Trophoblast cell (in vitro differentiated cells and primary cell): Measurements from ENCODE around the gene DAAM1.

Experiments
- DNase-seq, 2 donors: peaks; one replicate each; pipeline ENCODE4 v3.0.0-alpha.2; 2016
- H2AFZ ChIP-seq: 2 replicates; pipeline ENCODE4 v1.6.1; 2013; ENCODE audit warnings: low read length, moderate library complexity, mild to moderate bottlenecking; ENCODE audit not compliant: insufficient read depth, poor library complexity
- H2AK5ac ChIP-seq: 2 replicates; pipeline ENCODE4 v1.6.1; 2013; ENCODE audit warnings: mild to moderate bottlenecking, low read length
- H2BK120ac ChIP-seq: 2 replicates; pipeline ENCODE4 v1.6.1; 2013; ENCODE audit warnings: low read length, mild to moderate bottlenecking, moderate library complexity; ENCODE audit not compliant: insufficient read depth, poor library complexity
- H2BK12ac ChIP-seq: 2 replicates; pipeline ENCODE4 v1.6.1; 2013; ENCODE audit warnings: mild to moderate bottlenecking, low read length, moderate library complexity
- H2BK5ac ChIP-seq: 2 replicates; pipeline ENCODE4 v1.6.1; 2013; ENCODE audit warnings: low read length, low read depth, moderate library complexity, mild to moderate bottlenecking; ENCODE audit not compliant: poor library complexity
- H3K14ac ChIP-seq: 2 replicates; pipeline ENCODE4 v1.6.1; 2013; ENCODE audit warnings: mild to moderate bottlenecking, low read length
- H3K18ac ChIP-seq: 2 replicates; pipeline ENCODE4 v1.6.1; 2013; ENCODE audit warnings: mild to moderate bottlenecking, low read length
- H3K23ac ChIP-seq: 2 replicates; pipeline ENCODE4 v1.6.1; 2013; ENCODE audit warnings: low read length
- H3K27ac ChIP-seq: 2 replicates; pipeline ENCODE4 v1.5.1; 2013; ENCODE audit warnings: low read depth, mild to moderate bottlenecking, inconsistent platforms, low read length, moderate library complexity
- H3K27me3 ChIP-seq: 2 replicates; pipeline ENCODE4 v1.6.1; 2013; ENCODE audit warnings: inconsistent platforms, mild to moderate bottlenecking, low read length, moderate library complexity; ENCODE audit not compliant: insufficient read depth
- H3K36me3 ChIP-seq, 2 experiments: 1 replicate in 1 of 2; 2 replicates in 1 of 2; pipeline ENCODE4 v1.6.1; 2013; ENCODE audit warnings: low read length in 2 of 2, mild to moderate bottlenecking in 2 of 2, moderate library complexity in 1 of 2; ENCODE audit not compliant: insufficient read depth in 2 of 2, control insufficient read depth in 1 of 2
- H3K4ac ChIP-seq: 2 replicates; pipeline ENCODE4 v1.6.1; 2013; ENCODE audit warnings: low read depth, mild to moderate bottlenecking, low read length, moderate library complexity
- H3K4me1 ChIP-seq, 2 experiments: 1 replicate in 1 of 2; 2 replicates in 1 of 2; pipeline ENCODE4 v1.6.1; 2013; ENCODE audit warnings: low read length in 2 of 2, mild to moderate bottlenecking in 2 of 2, moderate library complexity in 1 of 2; ENCODE audit not compliant: insufficient read depth in 2 of 2, control insufficient read depth in 1 of 2
- H3K4me2 ChIP-seq: 2 replicates; pipeline ENCODE4 v1.6.1; 2013; ENCODE audit warnings: inconsistent platforms, mild to moderate bottlenecking, low read length, moderate library complexity
- H3K4me3 ChIP-seq: 2 replicates; pipeline ENCODE4 v1.5.1; 2013; ENCODE audit warnings: mild to moderate bottlenecking, low read depth, low read length, inconsistent platforms
- H3K79me1 ChIP-seq: one replicate; pipeline ENCODE4 v1.6.1; 2013; ENCODE audit warnings: low read length
- H3K79me2 ChIP-seq: 2 replicates; pipeline ENCODE4 v1.6.1; 2013; ENCODE audit warnings: low read length, mild to moderate bottlenecking; ENCODE audit not compliant: control insufficient read depth, insufficient read depth, poor library complexity
- H3K9ac ChIP-seq: 2 replicates; pipeline ENCODE4 v1.6.1; 2013; ENCODE audit warnings: mild to moderate bottlenecking, low read length
- H3K9me3 ChIP-seq: 2 replicates; pipeline ENCODE4 v1.6.1; 2013; ENCODE audit warnings: low read depth, mild to moderate bottlenecking, control low read depth, inconsistent platforms, low read length; ENCODE audit not compliant: insufficient read depth
- H4K12ac ChIP-seq: 2 replicates; pipeline ENCODE4 v1.6.1; 2013; ENCODE audit warnings: low read depth, mild to moderate bottlenecking, low read length, moderate library complexity
- H4K8ac ChIP-seq: 2 replicates; pipeline ENCODE4 v1.6.1; 2013; ENCODE audit warnings: low read depth, mild to moderate bottlenecking, low read length, moderate library complexity
- H4K91ac ChIP-seq: one replicate; pipeline ENCODE4 v1.6.1; 2013; ENCODE audit warnings: low read depth, mild to moderate bottlenecking, low read length, moderate library complexity
- WGBS: extraction: QIAGEN DNeasy Blood & Tissue Kit; methylation state at CpG from one replicate; pipeline ENCODE4 v1.1.7; 2013; ENCODE audit warnings: missing lambda C conversion rate; ENCODE audit not compliant: insufficient read length, insufficient coverage; ENCODE audit errors: extremely low coverage; 5-methylcytosine and 5-hydroxymethylcytosine counted together

Gene DAAM1

GRCh38 chr14:59318908-59319307 is 130.4 kb downstream of the DAAM1 start:
- Histone ChIP-seq H3K9me3 (no peaks in the 10 kb centered on the region), H2BK5ac (no peak overlapping the region), H3K18ac (peak overlapping the region; percentile 45), H3K23ac (no peak overlapping the region), H3K4me3 (no peak overlapping the region), H4K12ac (no peak overlapping the region), H3K4ac (no peak overlapping the region), H2BK12ac (no peak overlapping the region), H3K4me2 (no peak overlapping the region), H4K91ac (no peak overlapping the region), H3K14ac (no peak overlapping the region), H4K8ac (no peak overlapping the region), H2AFZ (no peak overlapping the region), H2BK120ac (no peak overlapping the region), H3K79me1 (no peaks in the 10 kb centered on the region), H3K36me3 (peaks cover 0 to 2% of the 10 kb centered on the region in 2 experiments), H3K27me3 (no peaks in the 10 kb centered on the region), H3K79me2 (no peaks in the 10 kb centered on the region), H3K9ac (no peak overlapping the region), H2AK5ac (no peak overlapping the region), H3K27ac (no peak overlapping the region), H3K4me1 (peaks cover 0 to 2% of the 10 kb centered on the region in 2 experiments)
- DNase-seq, result no peak
- WGBS, result no CpG with 5 or more reads among the region's 4 CpGs

DNA sequence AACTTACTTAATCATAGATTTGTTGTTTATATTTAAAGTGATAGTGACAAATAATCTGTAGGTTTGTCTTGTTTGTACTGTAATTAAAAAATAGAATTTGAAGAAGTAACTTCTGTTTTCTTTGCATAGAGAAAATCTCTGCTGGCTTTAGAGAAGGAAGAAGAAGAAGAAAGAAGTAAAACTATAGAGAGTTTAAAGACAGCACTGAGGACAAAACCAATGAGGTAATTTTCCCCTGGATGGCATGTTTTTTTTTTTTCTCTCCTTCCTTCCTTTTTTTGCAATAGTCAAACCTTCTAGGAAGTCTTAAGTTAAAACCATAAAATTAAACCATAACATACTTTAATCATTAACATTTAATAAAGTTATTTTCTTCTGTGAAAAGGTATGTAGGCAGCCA is 131.9 kb downstream of the DAAM1 start:
- Histone ChIP-seq H3K79me2 (no peaks in the 10 kb centered on the region), H3K9me3 (no peaks in the 10 kb centered on the region), H3K4me3 (no peak overlapping the region), H3K36me3 (peaks cover 0 to 2% of the 10 kb centered on the region in 2 experiments), H3K27me3 (no peaks in the 10 kb centered on the region), H3K27ac (no peak overlapping the region), H2AFZ (no peak overlapping the region), H2BK12ac (no peak overlapping the region), H3K14ac (no peak overlapping the region), H3K9ac (no peak overlapping the region), H3K4ac (no peak overlapping the region), H4K8ac (no peak overlapping the region), H3K23ac (no peak overlapping the region), H4K91ac (no peak overlapping the region), H3K79me1 (no peaks in the 10 kb centered on the region), H4K12ac (no peak overlapping the region), H2BK120ac (no peak overlapping the region), H2BK5ac (no peak overlapping the region), H3K4me1 (no peaks in the 10 kb centered on the region), H3K4me2 (no peak overlapping the region), H3K18ac (no peak overlapping the region), H2AK5ac (no peak overlapping the region)
- DNase-seq, result no peak

- Histone ChIP-seq H3K14ac (no peak overlapping the region), H4K91ac (no peak overlapping the region), H2BK120ac (no peak overlapping the region), H4K8ac (no peak overlapping the region), H3K18ac (no peak overlapping the region), H3K36me3 (peaks cover 4% of the 10 kb centered on the region in 2 experiments), H3K27me3 (no peaks in the 10 kb centered on the region), H3K9ac (no peak overlapping the region), H3K27ac (no peak overlapping the region), H3K79me2 (no peaks in the 10 kb centered on the region), H3K4me2 (no peak overlapping the region), H2BK12ac (no peak overlapping the region), H2AFZ (no peak overlapping the region), H3K4me3 (no peak overlapping the region), H3K4me1 (no peaks in the 10 kb centered on the region), H4K12ac (no peak overlapping the region), H3K23ac (no peak overlapping the region), H2BK5ac (no peak overlapping the region), H3K79me1 (no peaks in the 10 kb centered on the region), H3K9me3 (no peaks in the 10 kb centered on the region), H2AK5ac (no peak overlapping the region), H3K4ac (no peak overlapping the region)
- peak in 1 of 2 donors; percentile 25 for DNase-seq
- WGBS, result no CpG with 5 or more reads among the region's 3 CpGs
These were observed 132.5 kb downstream of the DAAM1 start for GRCh38 chr14:59320763-59321625.

DNA sequence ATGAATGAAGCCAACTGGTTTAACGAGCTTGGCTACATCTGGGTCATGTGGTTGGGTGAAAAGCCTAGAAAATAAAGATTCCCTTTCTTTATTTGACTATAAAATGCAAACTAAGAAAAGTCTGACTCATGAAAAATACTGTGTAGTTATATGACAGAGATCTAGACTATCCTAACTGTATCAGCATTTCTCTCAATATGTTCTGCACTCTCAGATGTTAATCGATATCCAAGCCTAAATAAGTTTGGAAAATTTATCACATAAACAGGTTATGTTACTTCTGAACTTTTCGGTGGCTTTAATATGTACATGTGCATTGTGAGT is 133.1 kb downstream of the DAAM1 start:
- Histone ChIP-seq H3K4ac (no peak overlapping the region), H3K4me3 (no peak overlapping the region), H3K36me3 (peaks cover 4% of the 10 kb centered on the region in 2 experiments), H3K23ac (no peak overlapping the region), H3K4me2 (no peak overlapping the region), H3K27ac (no peak overlapping the region), H3K4me1 (no peaks in the 10 kb centered on the region), H4K8ac (no peak overlapping the region), H4K12ac (no peak overlapping the region), H3K79me1 (no peaks in the 10 kb centered on the region), H3K27me3 (no peaks in the 10 kb centered on the region), H2AK5ac (no peak overlapping the region), H3K9me3 (no peaks in the 10 kb centered on the region), H3K9ac (no peak overlapping the region), H2AFZ (no peak overlapping the region), H3K18ac (no peak overlapping the region), H3K79me2 (no peaks in the 10 kb centered on the region), H4K91ac (no peak overlapping the region), H2BK5ac (no peak overlapping the region), H3K14ac (no peak overlapping the region), H2BK120ac (no peak overlapping the region), H2BK12ac (no peak overlapping the region)
- no peak for DNase-seq
- WGBS, result no CpG with 5 or more reads among the region's 3 CpGs
